ENCODE measurements around the gene ACADVL.

Gene ACADVL

DNA sequence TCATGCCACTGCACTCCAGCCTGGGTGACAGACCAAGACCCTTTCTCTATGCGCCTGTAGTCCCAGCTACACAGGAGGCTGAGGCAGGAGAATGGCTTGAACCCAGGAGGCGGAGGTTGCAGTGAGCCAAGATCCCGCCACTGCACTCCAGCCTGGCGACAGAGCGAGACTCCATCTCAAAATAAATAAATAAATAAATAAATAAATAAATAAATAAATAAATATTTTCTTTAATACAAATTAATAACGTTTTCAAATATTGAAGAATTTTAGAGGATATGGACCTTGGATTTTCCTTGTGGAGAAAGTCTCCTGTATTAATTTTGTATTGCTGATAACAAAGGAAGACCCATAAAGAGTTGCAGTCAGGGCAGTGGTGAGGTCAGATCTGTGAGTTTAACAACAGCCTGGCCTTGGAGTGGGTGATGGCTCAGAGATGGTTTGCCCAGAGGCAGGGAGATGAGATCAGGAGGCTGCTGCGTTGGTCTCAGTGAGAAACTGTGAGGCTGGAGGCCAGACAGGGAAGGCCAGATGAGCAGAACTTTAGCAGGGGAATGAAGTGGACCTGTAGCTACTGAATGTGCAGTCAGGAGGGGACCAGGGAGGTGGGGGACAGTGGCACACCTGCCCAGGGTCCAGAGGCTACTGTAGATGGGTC lies 36.2 kb upstream of the ACADVL start:
- in situ Hi-C loops (cut with HindIII; ENCODE audit: low sequenced_read_pairs): no loop called here
- no peak overlapping the region for H3K4me3 ChIP-seq (ENCODE audit: low read depth, low read length)
- TF ChIP-seq CTCF (IDR thresholded peaks at IDR 0.05; ENCODE audit: low read depth, low read length, missing control alignments): no peak
- DNase-seq (ENCODE audit: low read depth): no peak

- in situ Hi-C loops (cut with HindIII; ENCODE audit: low sequenced_read_pairs): no loop called here
- H3K4me3 ChIP-seq (ENCODE audit: low read depth, low read length): no peak overlapping the region
- TF ChIP-seq CTCF (IDR thresholded peaks at IDR 0.05; ENCODE audit: low read depth, low read length, missing control alignments): no peak
- DNase-seq (ENCODE audit: low read depth): no peak
Measured at GRCh38 chr17:7184091-7184488, 35.6 kb upstream of the ACADVL start.

DNA sequence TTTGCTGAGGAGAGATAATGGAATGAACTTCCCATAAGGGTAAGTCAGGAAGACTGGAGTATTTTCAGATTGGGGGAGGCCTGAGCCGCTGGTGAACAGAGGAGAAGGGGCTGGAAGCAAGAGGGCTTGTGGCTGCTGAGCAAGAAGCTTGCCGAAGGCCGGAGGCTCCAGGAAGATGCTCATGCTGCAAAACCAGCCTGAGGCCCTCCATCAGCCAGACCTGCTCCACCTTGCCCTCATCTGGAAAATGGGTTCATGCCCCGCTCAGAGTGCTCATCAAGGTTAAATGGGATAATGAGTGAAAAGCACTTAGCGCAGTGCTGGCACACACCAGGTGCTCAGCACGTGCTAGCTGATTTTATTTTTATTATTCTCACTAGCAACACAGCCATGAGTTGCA lies 35.1 kb upstream of the ACADVL start:
- no peak for DNase-seq (ENCODE audit: low read depth)
- no peak overlapping the region for H3K4me3 ChIP-seq (ENCODE audit: low read depth, low read length)
- in situ Hi-C loops (cut with HindIII; ENCODE audit: low sequenced_read_pairs): no loop called here
- no peak for TF ChIP-seq CTCF (IDR thresholded peaks at IDR 0.05; ENCODE audit: low read depth, low read length, missing control alignments)

DNA sequence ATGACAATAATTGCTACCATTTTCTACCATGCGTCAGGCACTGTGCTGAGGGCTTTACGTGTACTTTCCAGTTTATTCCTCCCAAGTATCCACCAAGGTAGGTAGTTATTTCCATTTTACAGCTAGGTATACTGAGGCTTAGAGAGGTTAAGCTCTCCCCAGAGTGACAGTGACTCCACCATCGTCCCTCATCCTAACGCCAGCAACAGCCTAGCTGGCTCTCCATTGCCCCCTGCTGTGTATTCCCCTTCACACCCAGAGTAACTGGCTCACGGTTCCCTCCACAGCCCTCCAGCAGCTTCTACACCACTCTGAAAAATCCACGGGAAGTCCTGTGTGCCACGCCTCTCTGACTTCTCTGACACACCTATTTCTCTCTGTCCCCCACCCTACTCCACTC lies 33.5 kb upstream of the ACADVL start:
- in situ Hi-C loops (cut with HindIII; ENCODE audit: low sequenced_read_pairs): no loop called here
- no peak for DNase-seq (ENCODE audit: low read depth)
- TF ChIP-seq CTCF (IDR thresholded peaks at IDR 0.05; ENCODE audit: low read depth, low read length, missing control alignments): no peak
- H3K4me3 ChIP-seq (ENCODE audit: low read depth, low read length): no peak overlapping the region

DNA sequence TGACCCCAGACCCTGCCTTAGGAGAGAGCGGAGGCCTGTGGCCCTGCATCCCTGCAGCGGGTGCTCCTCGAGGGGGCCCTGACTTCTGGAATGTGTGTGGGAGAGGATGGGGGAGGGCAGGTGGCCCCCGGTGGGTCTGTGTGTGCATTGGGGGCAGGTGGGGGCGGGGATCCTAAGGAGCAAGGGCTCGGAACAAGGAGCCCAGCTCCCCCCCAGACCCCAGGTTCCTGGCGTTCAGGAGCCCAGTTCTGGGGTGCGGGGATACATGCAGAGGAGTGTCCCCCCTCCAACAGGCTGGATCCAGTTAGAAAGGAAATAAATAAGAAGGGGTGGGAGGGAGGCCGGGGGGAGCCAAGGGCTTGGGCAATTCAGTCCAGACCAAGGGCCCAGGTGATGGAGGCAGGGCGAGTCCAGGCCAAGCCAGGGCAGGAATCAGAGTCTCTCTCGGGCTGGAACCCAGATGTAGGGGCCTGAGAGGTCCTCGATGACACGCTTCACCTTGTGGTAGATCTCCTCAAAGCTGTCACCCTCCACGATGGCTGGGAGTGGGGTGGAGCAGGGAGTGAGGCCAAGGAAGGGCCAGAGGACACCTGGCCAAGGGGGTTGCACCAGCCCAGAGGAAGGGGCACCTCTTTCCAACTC lies 29.3 kb upstream of the ACADVL start:
- H3K4me3 ChIP-seq (ENCODE audit: low read depth, low read length): no peak overlapping the region
- in situ Hi-C loops (cut with HindIII; ENCODE audit: low sequenced_read_pairs): no loop called here
- no peak for DNase-seq (ENCODE audit: low read depth)
- no peak for TF ChIP-seq CTCF (IDR thresholded peaks at IDR 0.05; ENCODE audit: low read depth, low read length, missing control alignments)

GRCh38 chr17:7191069-7191468 lies 28.7 kb upstream of the ACADVL start:
- no peak for TF ChIP-seq CTCF (IDR thresholded peaks at IDR 0.05; ENCODE audit: low read depth, low read length, missing control alignments)
- in situ Hi-C loops (cut with HindIII; ENCODE audit: low sequenced_read_pairs): no loop called here
- H3K4me3 ChIP-seq (ENCODE audit: low read depth, low read length): no peak overlapping the region

More at GRCh38 chr17:7191069-7191468, 28.7 kb upstream of the ACADVL start:
- no peak for DNase-seq (ENCODE audit: low read depth)
